GM23248 (cell line): ENCODE results near the gene RTP4.

ENCODE experiments used
- EZH2 ChIP-seq: fragments of 200-600 bp; sonication (generic); IDR thresholded peaks from 2 replicates; pipeline ENCODE4 v1.6.1; 2018; ENCODE audit warnings: antibody characterized with exemption, mild to moderate bottlenecking; ENCODE audit not compliant: insufficient read depth, poor library complexity, severe bottlenecking
- EZH2phosphoT487 ChIP-seq: fragments of 200-600 bp; sonication (generic); IDR thresholded peaks from 2 replicates; pipeline ENCODE4 v1.6.1; 2018; ENCODE audit warnings: antibody characterized with exemption, moderate library complexity, mild to moderate bottlenecking, low read depth; ENCODE audit not compliant: insufficient read depth

DNA sequence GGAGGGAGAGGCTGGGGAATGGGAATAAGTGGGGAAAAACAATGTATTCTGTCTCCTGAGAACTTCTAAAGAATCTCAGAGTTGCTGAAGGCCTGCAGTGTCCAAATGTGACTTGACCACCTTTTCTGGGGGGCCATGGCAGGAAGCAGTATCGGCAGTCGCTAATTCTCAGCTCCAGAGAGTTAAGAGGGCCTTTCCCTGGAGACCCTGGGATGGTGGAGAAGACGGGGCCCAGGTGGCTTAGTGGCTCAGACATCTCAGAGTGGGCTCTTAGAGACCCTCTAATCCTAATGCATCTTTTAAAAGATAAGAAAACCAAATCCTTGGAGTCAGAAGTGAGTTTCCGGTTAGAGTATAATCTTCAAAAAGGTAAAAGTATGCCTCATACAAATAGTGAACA is 15.1 kb downstream of the RTP4 start:
- no peak for TF ChIP-seq EZH2
- TF ChIP-seq EZH2phosphoT487: no peak
